H4 (cell line): Measurements from ENCODE around the gene GOLPH3L. TPM values are rescaled to one million over a fixed set of nuclear protein-coding genes. Genes with fewer than 3 reads are reported as not detected.
A peak's percentile ranks its signal among the peaks of the same experiment; 100 is the strongest.
"Not testable (repeated sequence)": the region's sequence is repeated elsewhere in the genome, so short reads cannot be mapped to it uniquely, and the experiment has no call there.

ENCODE experiments used
- DNase-seq: peaks from one replicate; pipeline ENCODE4 v3.0.0-alpha.2; 2015; ENCODE audit warnings: low spot score
- total RNA-seq: library from RNA; depleted of rRNA; stranded (reverse); fragments of >200 nt; shearing (Covaris generic); gene quantifications from 2 replicates; pipeline ENCODE4 v1.2.3, GENCODE V29; 2014; rRNA removed

The GOLPH3L gene
- total RNA-seq: 8.4 and 10.1 TPM in 2 replicates

GRCh38 chr1:150696995-150697927, at the start of gene GOLPH3L:
Gene GOLPH3L, minus strand, starts transcription at chr1:150697154. Its CDS starts 2,316 bp downstream, at chr1:150694838.
- DNase-seq: peak; percentile 99

GRCh38 chr1:150730130-150730721, 33.3 kb upstream of the GOLPH3L start:
- no peak for DNase-seq

DNA sequence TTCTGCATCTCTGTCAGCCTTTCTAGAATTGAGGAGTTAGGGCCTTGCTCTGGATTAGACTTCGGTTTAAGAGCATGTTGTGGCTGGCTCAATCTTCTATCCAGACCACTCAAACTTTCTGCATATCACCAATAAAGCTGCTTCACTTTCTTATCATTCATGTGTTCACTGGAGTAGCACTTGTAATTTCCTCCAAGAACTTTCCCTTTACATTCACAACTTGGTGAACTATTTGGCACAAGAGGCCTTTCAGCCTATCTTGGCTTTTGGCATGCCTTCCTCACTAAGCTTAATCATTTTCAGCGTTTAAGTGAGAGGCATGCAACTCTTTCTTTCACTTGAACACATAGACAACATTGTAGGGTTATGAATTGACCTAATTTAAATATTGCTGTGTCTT, 27.4 kb upstream of the GOLPH3L start:
- DNase-seq: no peak

DNA sequence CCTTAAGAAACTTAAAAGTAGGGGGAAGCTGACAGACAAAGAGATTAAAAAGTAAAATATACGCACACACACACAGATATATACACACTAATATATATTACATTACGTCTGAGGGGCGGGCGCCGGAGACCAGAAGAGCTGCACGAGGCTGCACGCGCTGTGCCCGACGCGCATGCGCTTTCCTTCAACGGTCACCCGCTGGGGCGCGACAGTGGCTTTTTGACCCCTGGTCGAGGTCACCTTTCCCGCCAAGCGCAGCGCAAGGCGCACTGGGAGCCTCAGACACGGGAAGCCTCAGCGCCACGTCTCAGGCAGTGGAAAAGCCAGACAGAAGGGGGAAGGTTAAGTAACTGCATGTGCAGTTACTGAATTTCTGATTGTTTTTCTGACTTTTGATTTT, 23.7 kb upstream of the GOLPH3L start, which contains the start of gene HORMAD1:
TSS of gene HORMAD1 (minus strand) at position 193 of the 400 bp plus-strand sequence. CDS start 1,390 bp downstream, outside the sequence.
- DNase-seq: no peak

- DNase-seq: no peak
These were observed 23.1 kb upstream of the GOLPH3L start for GRCh38 chr1:150720098-150720497.

DNA sequence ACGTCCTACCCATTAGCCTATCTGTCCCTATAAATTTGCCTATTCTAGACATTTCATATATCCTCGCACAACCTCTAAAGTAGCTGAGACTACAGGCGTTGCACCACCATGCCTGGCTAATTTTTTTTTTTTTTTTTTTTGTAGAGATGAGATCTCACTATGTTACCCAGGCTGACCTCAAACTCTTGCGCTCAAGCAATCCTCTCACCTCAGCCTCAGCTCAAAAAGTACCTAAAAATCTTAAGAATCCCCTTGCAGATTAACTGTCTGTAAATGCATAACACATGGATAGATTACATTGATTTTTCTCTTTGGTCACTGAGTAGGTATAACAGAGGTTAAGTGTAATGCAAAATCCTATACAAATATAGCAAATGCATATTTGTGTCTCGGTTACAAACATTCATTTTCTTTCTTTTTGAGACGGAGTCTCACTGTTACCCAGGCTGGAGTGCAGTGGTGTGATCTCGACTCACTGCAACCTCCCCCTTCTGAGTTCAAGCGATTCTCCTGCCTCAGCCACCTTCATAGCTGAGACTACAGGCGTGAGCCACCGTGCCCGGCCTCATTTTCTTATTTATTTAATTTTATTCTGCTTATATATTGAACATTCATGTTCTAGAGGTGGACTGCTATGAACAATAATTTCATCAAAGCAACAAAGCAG, 21.4 kb upstream of the GOLPH3L start:
- no peak for DNase-seq

GRCh38 chr1:150709031-150709430, 12.1 kb upstream of the GOLPH3L start:
- DNase-seq: not testable (repeated sequence)

GRCh38 chr1:150708595-150708994, 11.6 kb upstream of the GOLPH3L start:
- no peak for DNase-seq

DNA sequence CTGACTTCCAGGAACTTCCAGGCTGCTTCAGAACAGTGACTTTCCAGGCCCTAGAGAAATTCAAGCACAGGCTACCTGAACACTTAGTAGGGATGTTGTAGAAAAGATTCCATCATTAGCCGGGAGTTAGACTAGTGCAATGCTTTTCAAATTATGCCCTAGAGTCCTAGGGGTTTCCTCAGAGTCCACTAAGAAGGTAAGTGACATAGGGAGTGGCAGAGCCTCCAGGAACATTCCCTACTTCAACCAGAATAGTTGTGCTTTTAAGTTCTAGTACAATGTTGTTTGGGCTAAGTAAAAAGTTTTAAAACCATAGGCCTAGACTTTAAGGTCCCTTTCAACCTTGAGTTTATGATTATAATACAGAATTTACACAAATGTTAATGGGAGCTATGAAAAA, 9.1 kb upstream of the GOLPH3L start:
- no peak for DNase-seq

GRCh38 chr1:150703427-150703826, 6.5 kb upstream of the GOLPH3L start:
- no peak for DNase-seq

DNA sequence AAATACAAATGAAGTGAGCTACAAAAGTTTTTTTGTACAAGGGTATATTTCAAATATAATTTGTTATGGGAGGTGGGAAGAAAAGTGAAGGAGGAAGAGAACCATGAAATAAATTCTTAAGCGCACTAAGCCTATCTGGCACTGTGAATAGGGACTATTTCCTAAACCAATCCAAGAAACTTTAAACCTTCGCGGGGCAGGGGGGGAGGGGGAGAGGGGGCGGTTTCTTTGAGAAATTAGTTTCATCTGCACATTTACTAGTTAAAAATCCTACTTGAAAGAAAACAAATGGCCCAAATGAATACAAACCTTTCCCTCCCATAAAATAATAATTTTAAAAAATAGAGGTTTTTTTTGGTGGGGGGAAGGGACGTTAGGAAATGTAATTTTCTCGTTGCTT, 364 bp downstream of the GOLPH3L start:
- DNase-seq: no peak

- no peak for DNase-seq
These were observed 792 bp downstream of the GOLPH3L start for GRCh38 chr1:150696162-150696561.

DNA sequence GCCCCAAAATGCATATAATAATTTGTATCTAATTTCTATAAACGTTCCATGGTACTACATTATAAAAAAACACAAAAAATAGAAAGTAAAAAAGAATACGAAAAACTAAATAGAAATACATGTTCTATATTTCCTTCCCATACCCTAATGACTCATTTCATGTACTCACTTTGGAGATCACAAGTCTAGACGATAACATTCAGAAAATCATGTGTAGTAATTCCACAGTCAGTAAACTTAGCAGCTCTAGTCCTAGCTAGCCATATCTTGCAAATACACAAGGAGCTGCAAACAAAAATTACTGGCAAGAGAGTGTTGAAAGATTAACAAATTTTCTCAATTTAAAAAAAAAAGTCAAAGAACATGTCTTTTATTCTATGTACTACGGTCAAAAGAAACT, 1.4 kb downstream of the GOLPH3L start:
- no peak for DNase-seq

DNA sequence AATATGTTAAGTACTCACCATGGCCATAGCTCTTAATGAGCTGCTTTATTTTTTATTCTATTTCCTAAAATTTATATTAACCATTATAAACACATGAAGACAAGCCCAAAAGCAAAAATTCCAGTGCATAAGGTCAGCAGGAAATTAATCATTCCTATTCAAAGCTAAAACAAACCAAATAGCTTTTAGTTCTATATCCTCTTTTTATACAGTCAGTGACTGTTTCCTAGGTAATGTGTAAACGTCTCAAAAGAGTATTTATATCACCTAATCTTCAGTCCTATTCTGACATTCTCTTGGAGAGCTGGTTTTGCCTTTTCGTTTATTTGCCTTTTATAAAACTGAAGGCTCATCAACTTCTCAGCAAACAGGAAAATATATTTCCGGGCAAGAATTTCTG, 4.2 kb downstream of the GOLPH3L start:
- DNase-seq: no peak

- DNase-seq: no peak
These were observed 8.2 kb downstream of the GOLPH3L start for GRCh38 chr1:150688763-150689162.

GRCh38 chr1:150686275-150686674, 10.7 kb downstream of the GOLPH3L start:
- DNase-seq: no peak

DNA sequence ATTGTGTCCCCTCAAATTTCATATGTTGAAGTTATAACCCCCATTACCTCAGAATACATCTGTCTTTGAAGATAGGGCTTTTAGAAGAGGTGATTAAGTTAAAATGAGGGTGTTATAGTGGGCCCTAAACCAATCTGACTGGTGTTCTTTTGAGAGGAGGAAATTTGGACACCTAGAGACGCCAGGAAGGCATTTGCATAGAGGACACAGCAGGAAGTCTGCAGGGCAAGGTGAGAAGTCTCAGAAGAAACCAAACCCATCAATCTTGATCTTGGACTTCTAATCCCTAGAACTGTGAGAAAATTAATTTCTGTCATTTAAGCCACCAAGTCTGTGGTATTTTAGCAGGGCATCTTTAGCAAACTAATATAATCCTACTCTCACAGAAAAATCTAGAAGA, 13.0 kb downstream of the GOLPH3L start:
- DNase-seq: no peak

GRCh38 chr1:150678988-150679387, 18.0 kb downstream of the GOLPH3L start:
- DNase-seq: no peak

DNA sequence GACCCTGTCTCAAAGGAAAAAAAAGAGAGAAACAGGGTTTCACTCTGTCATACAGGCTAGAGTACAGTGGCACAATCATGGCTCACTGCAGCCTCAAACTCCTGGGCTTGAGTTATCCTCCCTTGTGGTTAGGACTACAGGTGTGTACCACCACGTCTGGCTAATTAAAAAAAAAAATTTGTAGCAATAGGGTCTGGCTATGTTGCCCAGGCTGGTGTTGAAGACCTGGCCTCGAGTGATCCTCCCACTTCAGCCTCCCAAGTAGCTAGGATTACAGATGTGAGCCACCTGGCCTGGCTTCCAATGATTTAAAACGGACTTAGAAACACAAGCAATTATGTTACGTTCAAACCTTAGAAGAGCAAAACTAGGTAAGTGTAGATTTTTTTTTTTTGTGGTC, 22.1 kb downstream of the GOLPH3L start:
- DNase-seq: no peak

GRCh38 chr1:150663321-150663720, 33.6 kb downstream of the GOLPH3L start:
- DNase-seq: no peak

GRCh38 chr1:150662811-150663210, 34.1 kb downstream of the GOLPH3L start:
- DNase-seq: no peak

DNA sequence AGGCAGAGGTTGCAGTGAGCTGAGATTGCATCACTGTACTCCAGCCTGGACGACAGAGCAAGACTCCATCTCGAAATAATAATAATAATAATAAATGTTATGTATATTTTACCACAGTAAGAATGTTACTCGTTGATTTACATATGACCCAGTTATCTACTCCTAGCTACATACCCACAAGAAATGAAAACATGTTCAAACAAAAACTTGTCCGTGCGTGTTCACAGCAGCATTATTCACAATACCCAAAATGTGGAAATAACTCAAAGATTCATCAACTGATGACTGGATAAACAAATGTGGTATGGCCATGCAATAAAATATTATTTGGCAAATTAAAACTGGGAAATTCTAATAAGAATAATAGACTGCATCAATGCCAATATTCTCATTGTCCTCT, 35.8 kb downstream of the GOLPH3L start:
- DNase-seq: no peak
